Mammary epithelial cell (primary cell): ENCODE data around the gene SLC12A8.

Source experiments
- CTCF ChIP-seq, 2 donors: IDR thresholded peaks in 1 of 2; conservative IDR thresholded peaks in 1 of 2; 2 replicates each; pipeline ENCODE4 v1.5.1; 2011 to 2012; ENCODE audit warnings: inconsistent platforms in 2 of 2, low read length in 2 of 2, mild to moderate bottlenecking in 2 of 2, control low read depth in 1 of 2, low read depth in 1 of 2; ENCODE audit not compliant: insufficient read depth in 1 of 2; ENCODE audit errors: extremely low read depth in 1 of 2
- EZH2 ChIP-seq: IDR thresholded peaks from 2 replicates; pipeline ENCODE4 v1.6.1; 2012; ENCODE audit warnings: low read length, inconsistent platforms, borderline replicate concordance

GRCh38 chr3:125033135-125033534 is 179.4 kb downstream of the SLC12A8 start:
- no peak for TF ChIP-seq CTCF (conservative IDR thresholded peaks at IDR 0.05 in 1 of 2, IDR thresholded peaks at IDR 0.05 in 1 of 2; ENCODE audit: extremely low read depth in 1 of 2, insufficient read depth in 1 of 2, low read depth in 1 of 2, low read length in 2 of 2)
- TF ChIP-seq EZH2 = no peak
